Cardiac fibroblast (primary cell): Measurements from ENCODE around the gene UBE2D2.

Experiments
- DNase-seq, 2 donors: peaks; one replicate each; pipeline versions ENCODE4 v3.0.0 to v3.0.0-alpha.2; 2010; ENCODE audit warnings: low read depth in 2 of 2
- H3K4me3 ChIP-seq, 2 donors: replicated peaks in 1 of 2; 1 replicate in 1 of 2; 2 replicates in 1 of 2; pipeline ENCODE4 v1.5.1; 2011; ENCODE audit warnings: low read depth in 2 of 2, low read length in 2 of 2, mild to moderate bottlenecking in 2 of 2, moderate library complexity in 1 of 2
- CTCF ChIP-seq: IDR thresholded peaks from one replicate; pipeline ENCODE4 v1.5.1; 2011; ENCODE audit warnings: low read depth, mild to moderate bottlenecking, low read length, inconsistent platforms

The UBE2D2 gene

GRCh38 chr5:139654871-139655491, 93.8 kb downstream of the UBE2D2 start:
- TF ChIP-seq CTCF, result no peak
- no peak overlapping the region for H3K4me3 ChIP-seq
- DNase-seq, result no peak

- TF ChIP-seq CTCF, result no peak
- peak; percentile 21 to 63 for DNase-seq
- no peak overlapping the region for H3K4me3 ChIP-seq
Measured at GRCh38 chr5:139655727-139656271, 94.7 kb downstream of the UBE2D2 start.

DNA sequence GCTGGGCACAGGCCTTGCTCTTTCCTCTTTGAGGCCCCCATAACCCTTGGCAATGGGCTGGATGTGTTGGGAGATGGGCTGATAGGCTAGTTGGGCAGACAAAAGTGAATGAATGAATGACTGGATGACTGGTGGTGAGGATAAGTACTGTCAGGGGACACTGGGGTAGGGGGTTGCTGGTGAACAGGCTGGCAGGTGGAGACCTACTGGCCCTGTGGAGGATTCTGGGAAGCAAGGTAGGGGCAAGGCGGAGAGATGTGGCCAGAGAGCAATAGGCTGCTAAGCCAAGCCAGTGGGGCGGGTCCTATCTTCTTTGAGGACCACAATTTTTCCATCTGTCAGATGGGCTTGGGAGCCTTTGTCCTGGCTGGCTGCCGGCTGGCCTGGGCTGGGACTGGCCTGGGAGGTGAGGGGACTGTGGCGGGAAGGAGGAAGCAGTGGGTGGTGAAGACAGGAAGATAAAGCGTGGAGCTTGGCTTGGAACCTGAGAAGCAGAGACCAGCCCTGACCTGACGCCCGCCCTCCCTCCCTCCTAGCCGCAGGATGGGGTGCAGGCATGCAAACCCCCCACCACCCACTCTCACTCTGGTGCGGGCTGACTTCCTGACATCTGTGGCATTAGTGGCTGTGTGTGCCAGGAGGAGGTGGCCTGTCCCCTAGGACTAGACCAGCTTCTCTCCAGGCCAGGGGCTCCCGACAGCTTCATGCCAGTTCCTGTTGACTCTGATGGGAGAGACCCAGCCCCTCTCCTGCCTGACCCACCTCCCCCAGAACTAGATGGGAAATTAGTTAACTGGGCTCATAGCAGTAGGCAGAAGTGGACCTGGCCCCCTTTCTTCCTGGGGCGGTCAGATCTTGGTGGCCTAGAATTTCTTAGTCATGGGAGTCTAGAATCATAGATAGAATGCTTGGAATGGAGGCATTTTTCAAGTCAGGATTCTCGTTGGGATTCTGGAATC, 96.5 kb downstream of the UBE2D2 start:
- TF ChIP-seq CTCF, result no peak
- H3K4me3 ChIP-seq, result no peak overlapping the region
- DNase-seq, result peak in 1 of 2 donors; percentile 28

DNA sequence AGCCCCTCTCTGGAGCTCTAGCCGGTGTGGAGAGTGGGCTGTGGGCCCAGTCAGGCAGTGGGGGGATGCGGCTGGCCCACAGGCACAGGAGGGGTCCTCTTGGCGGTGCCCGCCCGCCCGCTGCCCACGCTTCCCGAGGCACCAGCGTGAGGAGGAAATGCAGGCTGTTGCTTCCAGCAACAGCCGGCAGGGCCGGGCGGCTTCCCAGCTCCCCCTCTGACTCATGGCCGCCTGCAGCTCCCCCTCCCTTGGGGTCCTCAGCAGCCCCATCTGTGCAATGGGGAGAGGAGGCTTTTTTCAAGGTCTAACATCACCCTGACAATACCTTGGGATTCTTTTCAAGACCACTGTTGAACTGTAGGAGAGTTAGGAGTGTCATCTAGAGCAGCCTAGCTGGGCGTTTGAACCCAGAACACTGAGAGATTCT, 97.4 kb downstream of the UBE2D2 start:
- TF ChIP-seq CTCF, result peak; percentile 14
- DNase-seq, result peak; percentile 60 to 72

GRCh38 chr5:139658928-139659667, 98.0 kb downstream of the UBE2D2 start:
- peak overlapping the region; percentile 19 to 43 for H3K4me3 ChIP-seq
- DNase-seq, result peak; percentile 78 to 86
- no peak for TF ChIP-seq CTCF

More for the DNA sequence above, 97.4 kb downstream of the UBE2D2 start:
- no peak overlapping the region for H3K4me3 ChIP-seq

DNA sequence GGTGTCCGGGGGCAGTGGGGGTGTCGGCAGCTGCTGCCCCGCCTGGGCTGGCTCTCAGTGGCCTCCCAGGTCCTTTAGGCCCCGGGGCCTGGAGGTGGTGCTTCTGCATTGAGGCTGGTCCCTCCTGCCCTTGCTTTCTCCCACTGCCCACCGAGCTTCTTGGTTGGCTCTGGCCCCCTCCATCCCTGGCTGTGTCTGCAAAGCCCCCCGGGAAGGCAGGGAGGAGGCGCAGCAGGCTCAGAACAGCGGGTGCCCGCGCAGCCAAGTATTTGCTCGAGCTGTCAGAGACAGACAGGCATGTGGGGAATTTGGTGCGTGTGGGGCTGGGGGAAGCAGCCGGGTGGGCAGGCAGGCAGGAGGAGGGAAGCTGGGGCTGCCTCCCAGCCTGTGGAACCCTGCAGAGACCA, 98.6 kb downstream of the UBE2D2 start:
- peak in 1 of 2 donors; percentile 33 for DNase-seq
- TF ChIP-seq CTCF, result no peak
- peak overlapping the region; percentile 19 to 43 for H3K4me3 ChIP-seq
